HG03097 (cell line): ENCODE data around the gene ZBTB1.
"Not testable (repeated sequence)": the region's sequence is repeated elsewhere in the genome, so short reads cannot be mapped to it uniquely, and the experiment has no call there.

Experiments used
- ATAC-seq: cut with Tn5 transposase; IDR thresholded peaks from one replicate; pipeline ENCODE4 v1.9.1; 2021; ENCODE audit not compliant: unreplicated experiment, low FRiP score

Gene ZBTB1

DNA sequence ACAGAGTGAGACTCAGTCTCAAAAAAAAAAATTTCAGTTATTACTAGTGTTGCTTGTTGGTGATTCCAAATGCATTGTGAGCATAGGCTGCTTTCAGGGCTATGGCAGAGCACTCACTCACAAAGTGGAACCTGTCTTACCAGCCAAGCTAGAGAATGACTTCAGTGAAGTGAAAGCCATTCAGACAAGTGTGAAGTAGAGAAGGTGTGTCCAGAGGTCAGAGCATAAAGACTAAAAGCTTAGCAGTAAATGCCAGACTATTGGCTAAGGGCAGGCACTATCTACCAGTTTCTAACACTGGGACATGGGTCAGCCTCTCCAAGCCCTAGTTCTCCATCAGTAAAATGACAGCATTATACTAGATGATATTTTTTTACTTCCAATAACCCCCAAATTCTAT, 57.9 kb downstream of the ZBTB1 start:
- no peak for ATAC-seq

DNA sequence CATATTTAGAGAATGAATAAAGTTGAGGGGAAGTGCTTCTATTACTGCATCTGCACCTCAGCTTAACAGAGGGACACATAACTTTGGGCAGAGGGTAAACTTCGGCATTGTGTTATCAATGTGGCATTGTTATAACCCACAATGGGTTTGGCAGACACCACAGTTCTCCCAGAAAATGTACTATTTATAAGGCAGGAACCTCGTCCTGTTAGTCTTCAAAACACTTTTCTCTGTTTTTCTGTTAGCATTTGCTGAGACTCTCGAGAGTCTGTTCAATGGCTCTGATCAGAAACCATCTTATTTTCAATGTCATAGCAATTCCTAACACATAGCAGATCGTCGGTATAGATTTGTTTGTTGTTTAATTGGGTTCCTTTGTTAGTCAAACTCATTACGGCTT, 59.1 kb downstream of the ZBTB1 start:
- ATAC-seq: no peak

DNA sequence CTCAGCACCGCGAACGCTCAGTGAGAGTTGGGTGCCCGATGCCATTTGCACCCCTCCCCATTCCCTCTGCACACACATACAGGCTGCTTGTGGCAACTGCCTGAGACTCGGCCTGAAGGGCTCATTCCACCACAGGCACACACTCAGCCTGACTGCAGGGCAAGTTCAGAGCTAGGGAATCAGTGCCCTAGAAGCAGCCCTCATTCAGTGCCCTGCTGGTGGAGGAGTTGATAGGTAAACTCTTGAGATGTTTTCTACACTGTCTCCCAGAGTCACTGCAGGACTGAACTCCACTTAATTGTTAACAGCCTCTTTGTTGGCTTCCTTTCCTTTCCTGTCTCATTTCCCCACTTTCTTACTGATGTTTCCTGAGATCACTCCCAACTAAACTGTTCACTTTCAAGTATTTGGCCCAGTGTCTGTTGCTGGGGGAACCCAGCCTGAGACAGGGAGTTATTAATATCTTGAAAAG, 62.1 kb downstream of the ZBTB1 start:
- ATAC-seq: no peak

DNA sequence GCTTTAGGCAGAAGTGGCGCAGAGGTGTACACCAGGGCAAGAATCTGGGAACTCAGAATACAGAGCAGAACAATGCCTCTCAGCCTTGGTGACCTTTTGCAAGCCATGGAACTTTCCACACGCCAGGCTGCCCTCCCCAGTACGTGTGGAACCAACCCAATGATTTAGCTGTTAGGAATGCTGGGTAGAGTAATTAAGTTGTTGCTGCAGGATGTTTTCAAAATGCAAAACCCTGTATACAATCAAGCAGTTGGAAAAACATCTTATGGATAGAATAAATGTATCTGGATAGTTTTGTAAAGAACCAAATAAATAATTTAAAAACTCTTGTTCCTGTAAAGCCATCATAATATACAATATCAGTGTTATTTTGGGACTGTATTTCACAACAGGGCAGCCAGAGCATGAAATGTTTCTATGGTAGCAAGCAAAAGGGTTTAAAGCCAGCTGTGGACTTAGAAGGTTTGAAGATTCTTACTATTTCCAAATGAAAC, 64.6 kb downstream of the ZBTB1 start:
- no peak for ATAC-seq

DNA sequence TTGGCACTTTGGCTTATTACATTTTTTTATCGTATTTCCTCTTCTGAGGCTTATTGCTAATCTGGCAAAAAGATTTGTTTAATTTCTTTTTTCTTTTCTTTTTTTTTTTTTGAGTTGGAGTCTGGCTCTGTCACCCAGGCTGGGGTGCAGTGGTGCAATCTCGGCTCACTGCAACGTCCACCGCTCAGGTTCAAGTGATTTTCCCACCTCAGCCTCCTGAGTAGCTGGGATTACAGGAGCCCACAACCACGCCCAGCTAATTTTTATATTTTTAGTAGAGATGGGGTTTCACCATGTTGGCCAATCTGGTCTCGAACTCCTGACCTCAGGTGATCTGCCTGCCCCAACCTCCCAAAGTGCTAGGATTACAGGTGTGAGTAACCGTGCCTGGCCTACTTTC, 65.1 kb downstream of the ZBTB1 start:
- not testable (repeated sequence) for ATAC-seq

DNA sequence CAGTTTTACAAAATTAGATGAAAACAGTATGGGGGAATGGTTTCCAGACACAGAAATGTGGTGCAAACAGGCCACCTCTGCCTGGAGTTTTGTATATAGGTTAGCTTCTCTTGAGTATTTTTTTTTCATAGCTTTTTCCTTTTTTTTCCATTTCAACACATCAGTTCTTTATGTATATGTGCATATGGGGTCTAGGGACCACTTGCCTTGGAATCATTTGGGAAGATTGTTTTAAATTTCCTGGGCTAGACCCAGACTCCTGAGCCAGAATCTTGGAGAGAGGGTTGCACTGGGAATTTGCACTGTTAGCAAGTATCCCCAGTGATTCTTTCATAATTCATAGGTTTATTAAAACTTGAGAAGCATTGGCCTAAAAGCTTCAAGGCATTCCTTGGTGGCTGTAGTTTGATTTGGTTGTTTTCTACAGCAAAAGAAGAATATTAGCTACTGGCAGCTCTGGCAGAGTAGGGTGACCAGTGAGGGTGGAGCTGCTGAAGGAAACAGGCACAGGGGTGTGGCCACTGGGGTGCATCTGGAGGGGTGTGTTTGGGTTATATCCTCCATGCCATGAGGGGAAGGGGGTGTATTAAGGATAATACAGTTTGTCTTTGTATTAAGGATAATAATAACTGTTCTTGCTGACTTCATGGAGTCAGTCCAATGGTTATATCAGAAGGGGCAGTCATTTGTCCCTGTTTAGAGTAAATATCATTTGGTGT, 68.0 kb downstream of the ZBTB1 start:
- ATAC-seq: no peak

DNA sequence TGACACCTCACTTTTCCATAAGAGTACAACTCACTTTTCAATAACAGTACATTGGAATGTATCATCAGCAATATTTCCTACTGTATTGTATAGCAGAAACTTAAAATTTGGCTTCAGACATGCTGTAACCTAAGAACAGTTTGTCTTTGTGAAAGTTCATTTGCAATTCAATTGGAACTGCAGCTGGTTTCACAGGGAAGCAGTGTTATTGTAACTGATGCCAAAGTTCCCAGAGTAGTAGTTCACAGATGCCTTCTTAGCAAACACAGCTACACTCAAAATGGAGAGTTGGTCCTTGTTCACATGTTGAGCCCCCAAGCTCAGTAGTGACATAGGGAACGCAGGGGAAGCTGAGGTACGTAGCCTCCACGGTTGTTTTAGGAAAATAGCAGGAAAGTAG, 68.5 kb downstream of the ZBTB1 start:
- ATAC-seq: no peak
